ENCODE data around the gene FBN3.

The FBN3 gene

GRCh38 chr19:8138201-8138600 is 11.2 kb downstream of the FBN3 start:
- TF ChIP-seq, protein P1, sequence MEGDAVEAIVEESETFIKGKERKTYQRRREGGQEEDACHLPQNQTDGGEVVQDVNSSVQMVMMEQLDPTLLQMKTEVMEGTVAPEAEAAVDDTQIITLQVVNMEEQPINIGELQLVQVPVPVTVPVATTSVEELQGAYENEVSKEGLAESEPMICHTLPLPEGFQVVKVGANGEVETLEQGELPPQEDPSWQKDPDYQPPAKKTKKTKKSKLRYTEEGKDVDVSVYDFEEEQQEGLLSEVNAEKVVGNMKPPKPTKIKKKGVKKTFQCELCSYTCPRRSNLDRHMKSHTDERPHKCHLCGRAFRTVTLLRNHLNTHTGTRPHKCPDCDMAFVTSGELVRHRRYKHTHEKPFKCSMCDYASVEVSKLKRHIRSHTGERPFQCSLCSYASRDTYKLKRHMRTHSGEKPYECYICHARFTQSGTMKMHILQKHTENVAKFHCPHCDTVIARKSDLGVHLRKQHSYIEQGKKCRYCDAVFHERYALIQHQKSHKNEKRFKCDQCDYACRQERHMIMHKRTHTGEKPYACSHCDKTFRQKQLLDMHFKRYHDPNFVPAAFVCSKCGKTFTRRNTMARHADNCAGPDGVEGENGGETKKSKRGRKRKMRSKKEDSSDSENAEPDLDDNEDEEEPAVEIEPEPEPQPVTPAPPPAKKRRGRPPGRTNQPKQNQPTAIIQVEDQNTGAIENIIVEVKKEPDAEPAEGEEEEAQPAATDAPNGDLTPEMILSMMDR (IDR thresholded peaks at IDR 0.05; ENCODE audit: low read depth, low read length, missing control alignments), result no peak

GRCh38 chr19:8137425-8137824 is 12.0 kb downstream of the FBN3 start:
- in situ Hi-C loops (cut with HindIII; ENCODE audit: low pct_ligation_motif_present, low sequenced_read_pairs), result no loop called here
- no peak for DNase-seq
- H3K4me3 ChIP-seq (ENCODE audit: low read depth, low read length), result no peak overlapping the region
- no peaks in the 10 kb centered on the region for H3K27me3 ChIP-seq (replicated peaks)
- no peaks in the 10 kb centered on the region for H3K36me3 ChIP-seq (replicated peaks)
- no peak overlapping the region for H3K27ac ChIP-seq
- TF ChIP-seq, protein P1 (IDR thresholded peaks at IDR 0.05; ENCODE audit: low read depth, low read length, missing control alignments), result no peak

More at GRCh38 chr19:8138201-8138600, 11.2 kb downstream of the FBN3 start:
- H3K27me3 ChIP-seq (replicated peaks), result no peaks in the 10 kb centered on the region
- no peaks in the 10 kb centered on the region for H3K36me3 ChIP-seq (replicated peaks)
- H3K27ac ChIP-seq, result no peak overlapping the region
- in situ Hi-C loops (cut with HindIII; ENCODE audit: low pct_ligation_motif_present, low sequenced_read_pairs), result no loop called here
- no peak for DNase-seq
- no peak overlapping the region for H3K4me3 ChIP-seq (ENCODE audit: low read depth, low read length)

DNA sequence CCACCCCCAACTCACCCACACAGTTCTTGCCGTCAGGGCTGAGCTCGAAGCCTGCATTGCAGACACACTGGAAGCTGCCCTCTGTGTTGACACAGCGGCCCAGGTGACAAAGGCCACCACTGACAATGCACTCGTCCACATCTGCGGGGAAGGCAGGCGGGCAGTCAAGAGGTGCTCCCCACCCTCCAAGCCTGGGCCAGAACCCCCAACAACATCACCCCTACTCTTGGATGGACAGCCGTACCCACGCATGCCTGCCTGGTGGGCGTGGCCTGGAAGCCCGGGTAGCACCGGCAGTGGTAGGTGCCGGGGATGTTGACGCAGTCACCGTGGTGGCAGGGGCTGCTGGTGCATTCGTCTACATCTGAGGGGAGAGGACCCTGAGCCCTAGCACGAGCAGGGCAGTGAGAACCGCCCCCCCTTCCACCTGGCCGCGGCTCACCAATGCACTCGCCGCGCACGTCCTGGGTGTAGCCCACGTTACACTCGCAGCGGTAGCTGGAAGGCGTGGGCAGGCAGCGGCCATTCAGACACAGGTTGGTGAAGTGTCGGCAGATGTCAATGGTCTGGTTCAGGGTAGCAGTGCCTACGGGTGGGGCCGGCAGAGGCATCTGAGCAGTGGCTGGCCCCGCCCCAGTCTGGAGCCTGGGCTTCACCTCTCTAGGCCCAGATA is 13.3 kb downstream of the FBN3 start:
- TF ChIP-seq, protein P1 (IDR thresholded peaks at IDR 0.05; ENCODE audit: low read depth, low read length, missing control alignments), result no peak
- DNase-seq, result no peak
- Histone ChIP-seq H3K27ac (no peak overlapping the region), H3K27me3 (replicated peaks) (no peaks in the 10 kb centered on the region), H3K36me3 (replicated peaks) (no peaks in the 10 kb centered on the region), H3K4me3 (ENCODE audit: low read depth, low read length) (no peak overlapping the region)
- in situ Hi-C loops (cut with HindIII; ENCODE audit: low pct_ligation_motif_present, low sequenced_read_pairs), result no loop called here

GRCh38 chr19:8132858-8133458 is 16.4 kb downstream of the FBN3 start:
- no peak for DNase-seq
- Histone ChIP-seq H3K27ac (no peak overlapping the region), H3K27me3 (replicated peaks) (no peaks in the 10 kb centered on the region), H3K4me3 (ENCODE audit: low read depth, low read length) (no peak overlapping the region), H3K36me3 (replicated peaks) (no peaks in the 10 kb centered on the region)
- in situ Hi-C loops (cut with HindIII; ENCODE audit: low pct_ligation_motif_present, low sequenced_read_pairs), result no loop called here
- TF ChIP-seq, protein P1 (IDR thresholded peaks at IDR 0.05; ENCODE audit: low read depth, low read length, missing control alignments), result no peak

DNA sequence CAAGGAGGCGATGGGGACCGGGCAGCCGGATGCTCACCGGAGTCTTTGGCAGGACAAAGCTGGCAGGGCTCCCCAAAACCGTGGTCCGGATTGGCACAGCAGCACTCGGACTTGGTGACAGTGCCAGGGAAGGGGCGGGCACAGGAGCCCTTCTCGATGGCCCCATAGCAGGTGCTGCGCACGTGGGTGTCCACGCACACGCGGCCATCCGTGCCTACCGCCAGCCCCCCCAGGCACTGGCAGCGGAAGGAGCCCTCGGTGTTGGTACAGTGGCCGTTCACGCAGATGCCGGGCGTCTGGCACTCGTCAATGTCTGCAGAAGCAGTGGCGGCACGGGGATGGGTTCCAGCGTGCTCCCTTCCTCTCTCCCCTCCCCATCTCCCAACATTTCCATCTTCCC is 17.9 kb downstream of the FBN3 start:
- in situ Hi-C loops (cut with HindIII; ENCODE audit: low pct_ligation_motif_present, low sequenced_read_pairs), result no loop called here
- Histone ChIP-seq H3K4me3 (ENCODE audit: low read depth, low read length) (no peak overlapping the region), H3K27ac (no peak overlapping the region), H3K36me3 (replicated peaks) (no peaks in the 10 kb centered on the region), H3K27me3 (replicated peaks) (no peaks in the 10 kb centered on the region)
- TF ChIP-seq, protein P1 (IDR thresholded peaks at IDR 0.05; ENCODE audit: low read depth, low read length, missing control alignments), result no peak
- no peak for DNase-seq

Data from brain microvascular endothelial cell (primary cell).